Neural cell (in vitro differentiated cells): ENCODE results near the gene ARMC2. TPM values are rescaled to one million over a fixed set of nuclear protein-coding genes. Genes with fewer than 3 reads are reported as not detected.

Experiments used
- H2AFZ ChIP-seq: fragments of 200-600, 300-800 bp; sonication (generic), shearing (Covaris generic); 2 replicates; pipeline ENCODE4 v1.6.0; 2014; ENCODE audit warnings: low read depth, mild to moderate bottlenecking, antibody characterized with exemption, low read length, moderate library complexity
- H3F3A ChIP-seq: fragments of 200-600 bp; shearing (Covaris generic); 2 replicates; pipeline ENCODE4 v1.6.1; 2016; ENCODE audit warnings: mild to moderate bottlenecking, moderate library complexity, mixed read lengths, antibody characterized with exemption, low read length; ENCODE audit not compliant: insufficient read depth, poor library complexity, severe bottlenecking
- H3K27ac ChIP-seq: fragments of 200-600, 300-800 bp; sonication (generic), shearing (Covaris generic); 2 replicates; pipeline ENCODE4 v1.5.1; 2014; ENCODE audit warnings: mild to moderate bottlenecking, low read length, moderate library complexity
- H3K27me3 ChIP-seq: fragments of 300-800, 200-600 bp; sonication (generic), shearing (Covaris generic); 2 replicates; pipeline ENCODE4 v1.6.0; 2014; ENCODE audit warnings: mild to moderate bottlenecking, low read depth, low read length, moderate library complexity; ENCODE audit not compliant: insufficient read depth
- H3K36me3 ChIP-seq: fragments of 300-800, 200-600 bp; sonication (generic), shearing (Covaris generic); 2 replicates; pipeline ENCODE4 v1.5.1; 2014; ENCODE audit warnings: mild to moderate bottlenecking, antibody characterized with exemption, low read length, moderate library complexity; ENCODE audit not compliant: insufficient read depth
- H3K4me2 ChIP-seq: fragments of 300-800, 200-600 bp; sonication (generic), shearing (Covaris generic); 2 replicates; pipeline ENCODE4 v1.6.0; 2014; ENCODE audit warnings: mild to moderate bottlenecking, low read length
- H3K4me3 ChIP-seq: fragments of 300-800, 200-600 bp; sonication (generic), shearing (Covaris generic); 2 replicates; pipeline ENCODE4 v1.5.1; 2014; ENCODE audit warnings: mild to moderate bottlenecking, low read length, moderate library complexity
- H3K79me2 ChIP-seq: fragments of 200-600 bp; shearing (Covaris generic); replicated peaks from 2 replicates; pipeline ENCODE4 v1.6.0; 2014; ENCODE audit warnings: mild to moderate bottlenecking, low read length, moderate library complexity; ENCODE audit not compliant: insufficient read depth
- H3K9ac ChIP-seq: fragments of 300-800, 200-600 bp; sonication (generic), shearing (Covaris generic); 2 replicates; pipeline ENCODE4 v1.6.1; 2016; ENCODE audit warnings: mild to moderate bottlenecking, low read length, mixed read lengths
- H3K9me2 ChIP-seq: fragments of 200-600 bp; shearing (Covaris generic); 2 replicates; pipeline ENCODE4 v1.6.1; 2016; ENCODE audit warnings: mild to moderate bottlenecking, low read length, mixed read lengths; ENCODE audit not compliant: insufficient read depth
- H3K9me3 ChIP-seq: fragments of 200-600, 300-800 bp; sonication (generic), shearing (Covaris generic); 2 replicates; pipeline ENCODE4 v1.6.1; 2016; ENCODE audit warnings: mild to moderate bottlenecking, mixed run types, low read length, moderate library complexity, mixed read lengths
- H4K20me1 ChIP-seq: fragments of 200-600 bp; shearing (Covaris generic); 2 replicates; pipeline ENCODE4 v1.6.1; 2016; ENCODE audit warnings: mild to moderate bottlenecking, mixed run types; ENCODE audit not compliant: insufficient read depth
- EP300 ChIP-seq: fragments of 450-650 bp; conservative IDR thresholded peaks from 2 replicates; pipeline ENCODE4 v1.6.1; 2014; ENCODE audit warnings: antibody characterized with exemption, mild to moderate bottlenecking, moderate library complexity; ENCODE audit not compliant: poor library complexity, severe bottlenecking
- EZH2 ChIP-seq: fragments of 200-600, 300-800 bp; shearing (Covaris generic), sonication (generic); IDR thresholded peaks from 2 replicates; pipeline ENCODE4 v1.6.1; 2014; ENCODE audit warnings: antibody characterized with exemption, low read length, borderline replicate concordance, mild to moderate bottlenecking; ENCODE audit not compliant: insufficient read depth, poor library complexity, severe bottlenecking
- MXI1 ChIP-seq: fragments of 450-650 bp; conservative IDR thresholded peaks from 2 replicates; pipeline ENCODE4 v1.6.1; 2014; ENCODE audit warnings: antibody characterized with exemption, mild to moderate bottlenecking; ENCODE audit not compliant: poor library complexity, severe bottlenecking
- POLR2AphosphoS5 ChIP-seq: IDR thresholded peaks from 2 replicates; pipeline ENCODE4 v1.6.1; 2012
- RAD21 ChIP-seq: fragments of 450-650 bp; conservative IDR thresholded peaks from 2 replicates; pipeline ENCODE4 v1.6.1; 2014; ENCODE audit warnings: antibody characterized with exemption, mild to moderate bottlenecking, moderate library complexity
- SMC3 ChIP-seq: fragments of 450-650 bp; conservative IDR thresholded peaks from 2 replicates; pipeline ENCODE4 v1.6.1; 2014; ENCODE audit warnings: antibody characterized with exemption, mild to moderate bottlenecking, moderate library complexity; ENCODE audit not compliant: poor library complexity
- TAF1 ChIP-seq: IDR thresholded peaks from 2 replicates; pipeline ENCODE4 v1.6.1; 2012; ENCODE audit warnings: low read depth
- polyA plus RNA-seq: library from polyadenylated mRNA; depleted of rRNA; stranded (reverse); fragments of >200 nt; gene quantifications from 2 replicates; pipeline ENCODE4 v1.2.3, GENCODE V29; 2014
- TF ChIP-seq, protein P1 (sequence below): IDR thresholded peaks from 2 replicates; pipeline ENCODE4 v1.6.1; 2012; ENCODE audit warnings: borderline replicate concordance
- TF ChIP-seq, protein P2 (sequence below): fragments of 450-650 bp; IDR thresholded peaks from 2 replicates; pipeline ENCODE4 v1.5.1; 2014; ENCODE audit warnings: antibody characterized with exemption, mild to moderate bottlenecking, moderate library complexity; ENCODE audit not compliant: poor library complexity, severe bottlenecking

ARMC2 gene
- polyA plus RNA-seq, 1 donor from 2014 or later: 18.6 TPM

DNA sequence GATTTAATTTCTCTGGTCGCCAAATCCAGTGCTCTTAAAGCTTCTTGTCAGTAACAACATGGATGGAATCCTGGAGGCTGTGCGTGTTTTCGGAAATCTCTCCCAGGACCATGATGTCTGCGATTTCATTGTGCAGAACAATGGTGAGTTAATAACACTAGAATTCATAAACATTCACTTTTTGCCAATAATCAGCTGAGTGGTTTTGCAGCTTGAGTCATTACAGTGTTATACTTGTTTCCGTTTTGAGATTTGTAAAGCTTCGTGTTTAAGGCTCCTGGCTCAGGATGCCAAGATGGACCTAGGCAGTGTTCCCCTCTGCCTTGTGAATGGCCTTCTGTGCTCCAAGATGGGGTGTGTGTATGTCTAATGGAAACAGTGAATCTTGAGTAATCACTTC lies 113.8 kb downstream of the ARMC2 start:
- H3K27ac ChIP-seq: no peak overlapping the region
- no peaks in the 10 kb centered on the region for H3K27me3 ChIP-seq
- H4K20me1 ChIP-seq: no peaks in the 10 kb centered on the region
- H3F3A ChIP-seq: no peaks in the 10 kb centered on the region
- no peak overlapping the region for H3K4me3 ChIP-seq
- no peak overlapping the region for H2AFZ ChIP-seq
- no peak overlapping the region for H3K9ac ChIP-seq
- H3K4me2 ChIP-seq: no peak overlapping the region
- TF ChIP-seq POLR2AphosphoS5 (no peak), EZH2 (no peak), EP300 (no peak), TAF1 (no peak), MXI1 (no peak), SMC3 (no peak), RAD21 (no peak)
- TF ChIP-seq, protein P1, sequence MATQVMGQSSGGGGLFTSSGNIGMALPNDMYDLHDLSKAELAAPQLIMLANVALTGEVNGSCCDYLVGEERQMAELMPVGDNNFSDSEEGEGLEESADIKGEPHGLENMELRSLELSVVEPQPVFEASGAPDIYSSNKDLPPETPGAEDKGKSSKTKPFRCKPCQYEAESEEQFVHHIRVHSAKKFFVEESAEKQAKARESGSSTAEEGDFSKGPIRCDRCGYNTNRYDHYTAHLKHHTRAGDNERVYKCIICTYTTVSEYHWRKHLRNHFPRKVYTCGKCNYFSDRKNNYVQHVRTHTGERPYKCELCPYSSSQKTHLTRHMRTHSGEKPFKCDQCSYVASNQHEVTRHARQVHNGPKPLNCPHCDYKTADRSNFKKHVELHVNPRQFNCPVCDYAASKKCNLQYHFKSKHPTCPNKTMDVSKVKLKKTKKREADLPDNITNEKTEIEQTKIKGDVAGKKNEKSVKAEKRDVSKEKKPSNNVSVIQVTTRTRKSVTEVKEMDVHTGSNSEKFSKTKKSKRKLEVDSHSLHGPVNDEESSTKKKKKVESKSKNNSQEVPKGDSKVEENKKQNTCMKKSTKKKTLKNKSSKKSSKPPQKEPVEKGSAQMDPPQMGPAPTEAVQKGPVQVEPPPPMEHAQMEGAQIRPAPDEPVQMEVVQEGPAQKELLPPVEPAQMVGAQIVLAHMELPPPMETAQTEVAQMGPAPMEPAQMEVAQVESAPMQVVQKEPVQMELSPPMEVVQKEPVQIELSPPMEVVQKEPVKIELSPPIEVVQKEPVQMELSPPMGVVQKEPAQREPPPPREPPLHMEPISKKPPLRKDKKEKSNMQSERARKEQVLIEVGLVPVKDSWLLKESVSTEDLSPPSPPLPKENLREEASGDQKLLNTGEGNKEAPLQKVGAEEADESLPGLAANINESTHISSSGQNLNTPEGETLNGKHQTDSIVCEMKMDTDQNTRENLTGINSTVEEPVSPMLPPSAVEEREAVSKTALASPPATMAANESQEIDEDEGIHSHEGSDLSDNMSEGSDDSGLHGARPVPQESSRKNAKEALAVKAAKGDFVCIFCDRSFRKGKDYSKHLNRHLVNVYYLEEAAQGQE: no peak
- TF ChIP-seq, protein P2, sequence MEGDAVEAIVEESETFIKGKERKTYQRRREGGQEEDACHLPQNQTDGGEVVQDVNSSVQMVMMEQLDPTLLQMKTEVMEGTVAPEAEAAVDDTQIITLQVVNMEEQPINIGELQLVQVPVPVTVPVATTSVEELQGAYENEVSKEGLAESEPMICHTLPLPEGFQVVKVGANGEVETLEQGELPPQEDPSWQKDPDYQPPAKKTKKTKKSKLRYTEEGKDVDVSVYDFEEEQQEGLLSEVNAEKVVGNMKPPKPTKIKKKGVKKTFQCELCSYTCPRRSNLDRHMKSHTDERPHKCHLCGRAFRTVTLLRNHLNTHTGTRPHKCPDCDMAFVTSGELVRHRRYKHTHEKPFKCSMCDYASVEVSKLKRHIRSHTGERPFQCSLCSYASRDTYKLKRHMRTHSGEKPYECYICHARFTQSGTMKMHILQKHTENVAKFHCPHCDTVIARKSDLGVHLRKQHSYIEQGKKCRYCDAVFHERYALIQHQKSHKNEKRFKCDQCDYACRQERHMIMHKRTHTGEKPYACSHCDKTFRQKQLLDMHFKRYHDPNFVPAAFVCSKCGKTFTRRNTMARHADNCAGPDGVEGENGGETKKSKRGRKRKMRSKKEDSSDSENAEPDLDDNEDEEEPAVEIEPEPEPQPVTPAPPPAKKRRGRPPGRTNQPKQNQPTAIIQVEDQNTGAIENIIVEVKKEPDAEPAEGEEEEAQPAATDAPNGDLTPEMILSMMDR: no peak
- H3K9me2 ChIP-seq: no peaks in the 10 kb centered on the region
- H3K9me3 ChIP-seq: no peaks in the 10 kb centered on the region
- no peaks in the 10 kb centered on the region for H3K36me3 ChIP-seq
- H3K79me2 ChIP-seq: no peaks in the 10 kb centered on the region

DNA sequence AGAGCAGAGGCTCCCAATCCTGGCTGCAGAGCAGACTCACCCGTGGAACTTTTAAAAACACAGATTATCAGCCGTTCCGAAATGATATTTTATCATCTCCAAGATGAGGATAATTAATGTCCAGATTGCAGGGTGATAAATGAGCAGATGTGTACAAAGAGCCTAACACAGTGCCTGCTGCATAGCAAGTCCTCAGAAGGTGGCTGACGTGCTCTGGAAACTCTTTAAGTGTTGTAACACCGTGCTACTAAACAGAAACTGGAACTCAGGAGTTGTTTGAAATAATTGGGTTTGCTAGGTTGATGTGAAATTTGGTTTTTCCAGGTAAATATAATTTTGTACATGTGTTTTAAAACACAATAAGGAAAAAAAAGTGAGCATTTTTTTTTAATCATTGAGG lies 118.0 kb downstream of the ARMC2 start:
- no peaks in the 10 kb centered on the region for H3K79me2 ChIP-seq
- no peak overlapping the region for H3K4me2 ChIP-seq

More for the DNA sequence above, 118.0 kb downstream of the ARMC2 start:
- Histone ChIP-seq H2AFZ (no peak overlapping the region), H3K9ac (no peak overlapping the region), H3K27me3 (no peaks in the 10 kb centered on the region), H3K9me3 (no peaks in the 10 kb centered on the region), H3K36me3 (no peaks in the 10 kb centered on the region), H3F3A (no peaks in the 10 kb centered on the region), H3K4me3 (no peak overlapping the region), H4K20me1 (no peaks in the 10 kb centered on the region), H3K9me2 (no peaks in the 10 kb centered on the region), H3K27ac (no peak overlapping the region)
- TF ChIP-seq MXI1: no peak
- TF ChIP-seq, protein P1: no peak
- TF ChIP-seq POLR2AphosphoS5: no peak
- TF ChIP-seq TAF1: no peak
- no peak for TF ChIP-seq SMC3
- TF ChIP-seq EZH2: no peak
- TF ChIP-seq, protein P2: no peak
- no peak for TF ChIP-seq EP300
- TF ChIP-seq RAD21: no peak
